Caco-2 (cell line): ENCODE results near the gene RB1. TPM values are rescaled to one million over a fixed set of nuclear protein-coding genes. Genes with fewer than 3 reads are reported as not detected.

Source experiments
- BruUV-seq: library from RNA; stranded (reverse); fragments of 400-500 nt; replicated peaks from 2 replicates; lab custom pipeline; 2021; lab: Mats Ljungman, UMichigan
- CTCF ChIA-PET: fragments of 300-600 bp; sonication (Branson Sonifier 250); formaldehyde crosslinking; loops from one replicate; lab custom pipeline; 2022; ENCODE audit warnings: antibody characterized with exemption; lab: Charles Lee
- POLR2A ChIA-PET: fragments of 300-600 bp; sonication (Branson Sonifier 250); formaldehyde crosslinking; loops from one replicate; lab custom pipeline; 2022; ENCODE audit warnings: antibody characterized with exemption; lab: Charles Lee
- DNase-seq, 2 experiments: peaks; one replicate each; pipeline versions ENCODE4 v3.0.0 to v3.0.0-alpha.2; 2020 to 2022
- H3K27me3 ChIP-seq: replicated peaks from 2 replicates; pipeline ENCODE4 v1.6.0; 2011; ENCODE audit warnings: low read length; ENCODE audit not compliant: control insufficient read depth, insufficient read depth
- H3K36me3 ChIP-seq: 2 replicates; pipeline ENCODE4 v1.5.1; 2011; ENCODE audit warnings: low read length; ENCODE audit not compliant: control insufficient read depth, insufficient read depth
- H3K4me1 ChIP-seq: fragments of 250-450 bp; sonication (Bioruptor Pico); 2 replicates; pipeline ENCODE4 v1.5.1; 2020; ENCODE audit warnings: mild to moderate bottlenecking
- H3K4me3 ChIP-seq: 2 replicates; pipeline ENCODE4 v1.5.1; 2011; ENCODE audit warnings: low read depth, mild to moderate bottlenecking, control low read depth, low read length
- H3K9me3 ChIP-seq: fragments of 250-450 bp; sonication (Bioruptor Pico); 2 replicates; pipeline ENCODE4 v1.5.1; 2020; ENCODE audit warnings: mild to moderate bottlenecking, moderate library complexity
- H3K27ac Mint-ChIP-seq: one replicate; pipeline ENCODE4 v1.8.0; 2022; ENCODE audit warnings: mixed read lengths; ENCODE audit not compliant: unreplicated experiment
- H3K27me3 Mint-ChIP-seq: one replicate; pipeline ENCODE4 v1.8.0; 2022; ENCODE audit warnings: mixed read lengths; ENCODE audit not compliant: insufficient read depth, unreplicated experiment
- H3K36me3 Mint-ChIP-seq: one replicate; pipeline ENCODE4 v1.8.0; 2022; ENCODE audit warnings: mild to moderate bottlenecking, mixed read lengths; ENCODE audit not compliant: insufficient read depth, unreplicated experiment
- H3K4me1 Mint-ChIP-seq: one replicate; pipeline ENCODE4 v1.8.0; 2022; ENCODE audit warnings: low read depth, mixed read lengths; ENCODE audit not compliant: unreplicated experiment
- H3K4me3 Mint-ChIP-seq: one replicate; pipeline ENCODE4 v1.8.0; 2022; ENCODE audit warnings: mild to moderate bottlenecking, moderate library complexity, mixed read lengths; ENCODE audit not compliant: unreplicated experiment
- H3K9me3 Mint-ChIP-seq: one replicate; pipeline ENCODE4 v1.8.0; 2022; ENCODE audit warnings: mixed read lengths; ENCODE audit not compliant: unreplicated experiment
- CTCF ChIP-seq, 2 experiments: fragments of 200-600 bp in 1 of 2; IDR thresholded peaks; 1 replicate in 1 of 2; 2 replicates in 1 of 2; pipeline versions ENCODE4 v1.5.1 to v1.8.0; 2011 to 2022; ENCODE audit warnings: antibody characterized with exemption in 1 of 2, control low read depth in 1 of 2, inconsistent platforms in 1 of 2, low read depth in 1 of 2, low read length in 1 of 2, mild to moderate bottlenecking in 1 of 2, moderate library complexity in 1 of 2; ENCODE audit not compliant: insufficient read depth in 1 of 2, severe bottlenecking in 1 of 2, unreplicated experiment in 1 of 2
- intact Hi-C: fragments of 100-400 bp; cut with micrococcal nuclease; formaldehyde crosslinking; loops from one replicate; pipeline ENCODE4 v1.10.0; 2022; ENCODE audit not compliant: unreplicated experiment
- total RNA-seq: library from RNA; stranded (reverse); gene quantifications from 2 replicates; pipeline ENCODE4 v1.2.3, GENCODE V29; 2022

The RB1 gene
- total RNA-seq, 1 experiment from 2014 or later: 24.1 TPM

GRCh38 chr13:48278806-48279205 is 24.7 kb upstream of the RB1 start:
- intact Hi-C loops: loop anchor here (2.0 kb wide), 1 partner anchor 14 kb away; no protein-coding TSS in a partner anchor

GRCh38 chr13:48281556-48281955 is 22.0 kb upstream of the RB1 start:
- Mint-ChIP-seq H3K27me3 (peaks cover 2% of the 10 kb centered on the region), H3K4me1 (no peaks in the 10 kb centered on the region), H3K4me3 (no peak overlapping the region), H3K36me3 (no peaks in the 10 kb centered on the region), H3K27ac (no peak overlapping the region), H3K9me3 (no peaks in the 10 kb centered on the region)
- ChIA-PET CTCF (no interaction called here), POLR2A (no interaction called here)
- no peak for DNase-seq
- intact Hi-C loops: no loop called here
- Histone ChIP-seq H3K27me3 (no peaks in the 10 kb centered on the region; the same call in 1 of the 2 replicates), H3K4me3 (no peak overlapping the region), H3K4me1 (no peaks in the 10 kb centered on the region), H3K36me3 (no peaks in the 10 kb centered on the region), H3K9me3 (no peaks in the 10 kb centered on the region)
- no TSS peak for BruUV-seq
- TF ChIP-seq CTCF (IDR thresholded peaks at IDR 0.05; ENCODE audit: insufficient read depth in 1 of 2, low read depth in 1 of 2, low read length in 1 of 2, severe bottlenecking in 1 of 2, unreplicated experiment in 1 of 2): no peak

More at GRCh38 chr13:48278806-48279205, 24.7 kb upstream of the RB1 start:
- no peaks in the 10 kb centered on the region for H3K4me1 Mint-ChIP-seq
- H3K27me3 ChIP-seq: no peaks in the 10 kb centered on the region; the same call in 1 of the 2 replicates
- no peak overlapping the region for H3K4me3 ChIP-seq
- no peaks in the 10 kb centered on the region for H3K9me3 ChIP-seq
- H3K36me3 Mint-ChIP-seq: no peaks in the 10 kb centered on the region
- no peaks in the 10 kb centered on the region for H3K4me1 ChIP-seq
- H3K27me3 Mint-ChIP-seq: peaks cover 2% of the 10 kb centered on the region
- BruUV-seq: no TSS peak
- CTCF ChIA-PET: no interaction called here
- POLR2A ChIA-PET: no interaction called here
- H3K4me3 Mint-ChIP-seq: no peak overlapping the region
- no peaks in the 10 kb centered on the region for H3K36me3 ChIP-seq
- no peak for TF ChIP-seq CTCF (IDR thresholded peaks at IDR 0.05; ENCODE audit: insufficient read depth in 1 of 2, low read depth in 1 of 2, low read length in 1 of 2, severe bottlenecking in 1 of 2, unreplicated experiment in 1 of 2)
- DNase-seq: no peak
- H3K9me3 Mint-ChIP-seq: no peaks in the 10 kb centered on the region
- H3K27ac Mint-ChIP-seq: no peak overlapping the region

GRCh38 chr13:48291730-48292129 is 11.8 kb upstream of the RB1 start:
- no peak for TF ChIP-seq CTCF (IDR thresholded peaks at IDR 0.05; ENCODE audit: insufficient read depth in 1 of 2, low read depth in 1 of 2, low read length in 1 of 2, severe bottlenecking in 1 of 2, unreplicated experiment in 1 of 2)
- Mint-ChIP-seq H3K27ac (no peak overlapping the region), H3K9me3 (no peaks in the 10 kb centered on the region), H3K4me1 (peaks cover 17% of the 10 kb centered on the region), H3K36me3 (no peaks in the 10 kb centered on the region), H3K27me3 (no peaks in the 10 kb centered on the region), H3K4me3 (no peak overlapping the region)
- H3K4me1 ChIP-seq: peaks cover 40% of the 10 kb centered on the region
- H3K9me3 ChIP-seq: no peaks in the 10 kb centered on the region
- CTCF ChIA-PET: no interaction called here
- DNase-seq: peak in 1 of 2 experiments; percentile 14
- intact Hi-C loops: loop anchor here (2.0 kb wide), 2 partner anchors 13 to 33 kb away; no protein-coding TSS in a partner anchor
- POLR2A ChIA-PET: no interaction called here
- H3K36me3 ChIP-seq: no peaks in the 10 kb centered on the region
- H3K4me3 ChIP-seq: no peak overlapping the region
- no peaks in the 10 kb centered on the region for H3K27me3 ChIP-seq
- BruUV-seq: no TSS peak
